ENCODE measurements around the gene ANK2.

Gene ANK2

DNA sequence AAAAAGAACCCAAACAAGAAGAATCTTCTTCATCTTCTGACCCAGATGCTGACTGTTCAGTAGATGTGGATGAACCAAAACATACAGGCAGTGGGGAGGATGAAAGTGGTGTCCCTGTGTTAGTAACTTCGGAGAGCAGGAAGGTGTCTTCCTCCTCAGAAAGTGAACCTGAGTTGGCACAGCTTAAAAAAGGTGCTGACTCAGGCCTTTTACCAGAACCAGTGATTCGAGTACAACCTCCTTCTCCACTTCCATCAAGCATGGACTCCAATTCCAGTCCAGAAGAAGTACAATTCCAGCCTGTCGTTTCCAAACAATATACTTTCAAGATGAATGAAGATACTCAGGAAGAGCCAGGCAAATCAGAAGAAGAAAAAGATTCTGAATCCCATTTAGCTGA lies 307.0 kb downstream of the ANK2 start:
- no peak overlapping the region for H3K27ac ChIP-seq (ENCODE audit: low read depth, low read length, severe bottlenecking)
- no peak overlapping the region for H3K4me3 ChIP-seq (ENCODE audit: extremely low read depth, insufficient read depth, low read length, poor library complexity, severe bottlenecking)
- 100% methylated on average over 1 of the region's 3 CpGs; no CpG with 5 or more reads in 1 of the 2 experiments for WGBS, 2 experiments (ENCODE audit: insufficient coverage in 2 of 2)
- H3K9me3 ChIP-seq (ENCODE audit: control insufficient read depth, low read length): no peaks in the 10 kb centered on the region
- peaks cover 13% of the 10 kb centered on the region for H3K36me3 ChIP-seq (ENCODE audit: control insufficient read depth, insufficient read depth, low read length)
- H3K4me1 ChIP-seq (ENCODE audit: control insufficient read depth, insufficient read depth, low read length, poor library complexity, severe bottlenecking): peaks cover 8% of the 10 kb centered on the region

DNA sequence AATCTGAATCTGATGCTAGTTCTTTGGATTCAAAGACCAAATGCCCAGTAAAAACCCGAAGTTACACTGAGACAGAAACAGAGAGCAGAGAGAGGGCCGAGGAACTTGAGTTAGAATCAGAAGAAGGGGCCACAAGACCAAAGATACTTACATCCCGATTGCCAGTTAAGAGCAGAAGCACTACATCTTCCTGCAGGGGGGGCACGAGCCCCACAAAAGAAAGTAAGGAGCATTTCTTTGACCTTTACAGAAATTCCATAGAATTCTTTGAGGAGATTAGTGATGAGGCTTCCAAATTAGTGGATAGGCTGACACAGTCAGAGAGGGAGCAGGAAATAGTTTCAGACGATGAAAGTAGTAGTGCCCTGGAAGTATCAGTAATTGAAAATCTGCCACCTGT lies 309.3 kb downstream of the ANK2 start:
- no peak overlapping the region for H3K27ac ChIP-seq (ENCODE audit: low read depth, low read length, severe bottlenecking)
- H3K9me3 ChIP-seq (ENCODE audit: control insufficient read depth, low read length): no peaks in the 10 kb centered on the region
- peaks cover 8% of the 10 kb centered on the region for H3K4me1 ChIP-seq (ENCODE audit: control insufficient read depth, insufficient read depth, low read length, poor library complexity, severe bottlenecking)
- no peak overlapping the region for H3K4me3 ChIP-seq (ENCODE audit: extremely low read depth, insufficient read depth, low read length, poor library complexity, severe bottlenecking)
- H3K36me3 ChIP-seq (ENCODE audit: control insufficient read depth, insufficient read depth, low read length): peaks cover 15% of the 10 kb centered on the region
- 82 to 84% methylated on average over 4 of the region's 5 CpGs for WGBS, 2 experiments (ENCODE audit: insufficient coverage in 2 of 2)

DNA sequence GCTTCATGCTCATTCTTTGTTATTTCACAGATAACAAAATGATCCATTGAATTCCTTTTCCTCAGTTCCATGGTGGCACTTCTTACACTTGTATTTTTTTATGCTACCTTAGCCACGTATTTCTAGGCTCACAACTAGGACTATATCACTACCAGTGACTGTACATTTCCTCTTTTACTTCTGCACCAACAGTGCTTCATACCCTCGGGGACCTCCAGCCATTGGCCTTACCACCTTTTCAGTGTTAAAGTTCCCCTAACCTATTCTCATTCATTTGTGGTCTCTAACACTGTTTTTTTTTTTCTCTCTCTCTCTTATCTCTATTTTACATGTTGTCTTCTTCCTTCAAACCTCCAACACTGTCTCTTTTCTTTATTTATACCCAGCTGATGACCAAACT lies 315.9 kb downstream of the ANK2 start:
- Histone ChIP-seq H3K27ac (ENCODE audit: low read depth, low read length, severe bottlenecking) (no peak overlapping the region), H3K9me3 (ENCODE audit: control insufficient read depth, low read length) (no peaks in the 10 kb centered on the region), H3K4me3 (ENCODE audit: extremely low read depth, insufficient read depth, low read length, poor library complexity, severe bottlenecking) (no peak overlapping the region), H3K36me3 (ENCODE audit: control insufficient read depth, insufficient read depth, low read length) (peaks cover 25% of the 10 kb centered on the region), H3K4me1 (ENCODE audit: control insufficient read depth, insufficient read depth, low read length, poor library complexity, severe bottlenecking) (no peaks in the 10 kb centered on the region)
- 84 to 100% methylated on average over 2 of the region's 2 CpGs for WGBS, 2 experiments (ENCODE audit: insufficient coverage in 2 of 2)

DNA sequence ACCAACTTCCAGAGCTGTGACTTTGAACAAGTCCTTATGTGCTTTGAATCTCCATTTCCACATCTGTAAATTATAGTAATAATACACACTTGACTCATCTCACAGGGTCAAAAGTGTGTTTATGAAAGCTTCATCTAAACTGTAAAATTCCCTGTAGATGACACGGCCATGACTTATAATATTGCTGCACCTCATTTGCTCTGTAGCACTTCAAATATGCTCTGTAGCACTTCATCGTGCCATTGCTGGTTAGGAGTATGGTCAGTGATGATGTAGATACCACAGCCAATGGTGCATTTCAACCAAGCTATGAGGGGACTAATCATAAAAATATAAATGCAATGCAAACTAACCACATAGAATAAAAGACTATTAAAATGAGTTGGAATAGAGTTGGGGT lies 318.6 kb downstream of the ANK2 start:
- H3K36me3 ChIP-seq (ENCODE audit: control insufficient read depth, insufficient read depth, low read length): peaks cover 35% of the 10 kb centered on the region
- no peak overlapping the region for H3K4me3 ChIP-seq (ENCODE audit: extremely low read depth, insufficient read depth, low read length, poor library complexity, severe bottlenecking)
- 88% methylated on average over 1 of the region's 2 CpGs; no CpG with 5 or more reads in 1 of the 2 experiments for WGBS, 2 experiments (ENCODE audit: insufficient coverage in 2 of 2)
- H3K4me1 ChIP-seq (ENCODE audit: control insufficient read depth, insufficient read depth, low read length, poor library complexity, severe bottlenecking): no peaks in the 10 kb centered on the region
- H3K9me3 ChIP-seq (ENCODE audit: control insufficient read depth, low read length): no peaks in the 10 kb centered on the region
- H3K27ac ChIP-seq (ENCODE audit: low read depth, low read length, severe bottlenecking): no peak overlapping the region

DNA sequence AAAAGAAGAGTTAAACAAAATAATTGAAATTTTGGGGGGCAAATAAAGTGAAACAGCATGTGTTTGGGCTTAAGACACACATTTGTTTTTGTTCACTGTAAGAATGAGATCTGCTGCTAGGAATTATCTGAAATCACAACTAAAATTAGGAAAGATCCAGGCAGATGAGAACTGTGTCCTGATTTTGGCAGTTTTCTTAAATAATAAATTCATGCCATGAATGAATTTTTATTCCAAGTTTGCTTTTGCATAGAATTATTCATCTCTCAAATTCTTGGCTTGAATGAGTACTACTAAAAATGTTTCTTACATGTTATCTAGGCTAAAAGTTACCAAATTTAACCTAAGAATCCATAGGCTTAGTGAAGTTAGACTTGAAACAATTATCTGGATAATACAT lies 321.7 kb downstream of the ANK2 start:
- Histone ChIP-seq H3K36me3 (ENCODE audit: control insufficient read depth, insufficient read depth, low read length) (peaks cover 29% of the 10 kb centered on the region), H3K9me3 (ENCODE audit: control insufficient read depth, low read length) (no peaks in the 10 kb centered on the region), H3K4me3 (ENCODE audit: extremely low read depth, insufficient read depth, low read length, poor library complexity, severe bottlenecking) (no peak overlapping the region), H3K27ac (ENCODE audit: low read depth, low read length, severe bottlenecking) (no peak overlapping the region), H3K4me1 (ENCODE audit: control insufficient read depth, insufficient read depth, low read length, poor library complexity, severe bottlenecking) (no peaks in the 10 kb centered on the region)

DNA sequence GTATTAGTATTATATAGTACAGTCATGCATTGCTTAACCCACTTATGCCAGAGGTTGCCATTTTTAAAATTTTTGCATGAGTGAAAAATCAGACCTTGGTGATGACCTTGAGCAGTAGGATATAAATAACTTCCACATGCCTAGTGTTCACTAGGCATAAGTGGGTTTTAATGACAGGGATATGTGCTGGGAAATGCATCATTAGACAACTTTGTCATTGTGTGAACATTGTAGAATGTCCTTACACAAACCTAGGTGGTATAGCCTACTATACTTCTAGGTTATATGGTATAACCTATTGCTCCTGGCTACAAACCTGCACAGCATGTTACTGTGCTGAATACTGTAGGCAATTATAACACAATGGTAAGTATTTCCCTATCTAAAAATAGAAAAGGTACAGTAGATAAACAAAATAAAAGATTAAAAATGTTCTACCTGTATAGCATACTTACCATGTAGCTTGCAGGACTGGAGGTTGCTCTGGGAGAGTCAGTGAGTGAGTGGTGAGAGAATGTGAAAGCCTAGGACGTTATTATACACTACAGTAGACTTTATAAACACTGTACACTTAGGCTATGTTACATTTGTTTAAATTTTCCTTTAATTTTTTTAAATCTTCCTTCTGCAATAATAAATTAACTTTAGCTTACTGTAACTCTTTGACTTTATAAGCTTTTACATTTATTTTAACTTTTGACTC lies 326.7 kb downstream of the ANK2 start:
- H3K4me1 ChIP-seq (ENCODE audit: control insufficient read depth, insufficient read depth, low read length, poor library complexity, severe bottlenecking): no peaks in the 10 kb centered on the region
- no peak overlapping the region for H3K4me3 ChIP-seq (ENCODE audit: extremely low read depth, insufficient read depth, low read length, poor library complexity, severe bottlenecking)
- WGBS, 2 experiments (ENCODE audit: insufficient coverage in 2 of 2): no CpG with 5 or more reads among the region's 1 CpG
- H3K9me3 ChIP-seq (ENCODE audit: control insufficient read depth, low read length): no peaks in the 10 kb centered on the region
- H3K36me3 ChIP-seq (ENCODE audit: control insufficient read depth, insufficient read depth, low read length): peaks cover 14% of the 10 kb centered on the region
- no peak overlapping the region for H3K27ac ChIP-seq (ENCODE audit: low read depth, low read length, severe bottlenecking)

DNA sequence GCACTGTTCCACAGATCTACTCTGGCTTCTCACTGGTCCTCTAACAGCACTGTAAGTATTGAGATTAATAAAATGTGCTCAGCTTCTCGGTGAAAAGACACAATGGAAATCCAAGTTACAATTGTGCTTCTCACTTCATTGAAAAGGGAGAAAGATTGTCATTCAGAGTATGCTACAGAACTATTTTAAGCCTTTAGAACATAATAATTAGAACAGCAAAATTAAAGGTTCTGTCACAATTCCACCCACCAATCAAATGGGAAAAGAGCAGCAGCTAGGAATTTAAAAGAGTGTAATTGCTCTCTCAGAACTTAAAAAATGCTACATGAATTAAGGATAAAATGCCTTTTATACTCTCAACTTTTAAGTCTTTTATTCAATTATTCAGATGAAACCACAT lies 329.4 kb downstream of the ANK2 start:
- WGBS, 2 experiments (ENCODE audit: insufficient coverage in 2 of 2): no CpG with 5 or more reads among the region's 1 CpG
- Histone ChIP-seq H3K9me3 (ENCODE audit: control insufficient read depth, low read length) (no peaks in the 10 kb centered on the region), H3K4me3 (ENCODE audit: extremely low read depth, insufficient read depth, low read length, poor library complexity, severe bottlenecking) (no peak overlapping the region), H3K36me3 (ENCODE audit: control insufficient read depth, insufficient read depth, low read length) (peaks cover 11% of the 10 kb centered on the region), H3K4me1 (ENCODE audit: control insufficient read depth, insufficient read depth, low read length, poor library complexity, severe bottlenecking) (peaks cover 7% of the 10 kb centered on the region), H3K27ac (ENCODE audit: low read depth, low read length, severe bottlenecking) (no peak overlapping the region)

DNA sequence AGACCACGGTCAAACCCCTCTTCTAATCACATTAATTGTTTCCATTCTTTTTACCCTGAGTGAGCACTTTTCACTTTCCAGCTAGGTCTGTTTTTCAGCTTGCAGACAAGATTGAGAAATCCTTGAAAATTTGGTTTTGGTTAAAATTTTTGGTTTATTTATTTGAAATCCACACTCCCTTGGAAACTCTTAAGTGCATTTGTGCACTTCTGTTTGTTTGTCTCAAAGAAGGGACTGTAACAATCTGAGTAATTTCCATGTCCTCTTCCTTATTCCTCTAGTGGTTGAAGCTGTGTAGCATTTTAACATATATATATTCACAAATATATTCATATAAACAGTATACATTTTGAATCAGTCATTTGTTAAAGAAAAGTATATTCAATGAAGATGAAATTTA lies 333.3 kb downstream of the ANK2 start:
- Histone ChIP-seq H3K4me1 (ENCODE audit: control insufficient read depth, insufficient read depth, low read length, poor library complexity, severe bottlenecking) (peaks cover 7% of the 10 kb centered on the region), H3K9me3 (ENCODE audit: control insufficient read depth, low read length) (no peaks in the 10 kb centered on the region), H3K4me3 (ENCODE audit: extremely low read depth, insufficient read depth, low read length, poor library complexity, severe bottlenecking) (no peak overlapping the region), H3K27ac (ENCODE audit: low read depth, low read length, severe bottlenecking) (peak overlapping the region; percentile 76), H3K36me3 (ENCODE audit: control insufficient read depth, insufficient read depth, low read length) (peaks cover 19% of the 10 kb centered on the region)
- WGBS, 2 experiments (ENCODE audit: insufficient coverage in 2 of 2): 100% methylated on average over 1 of the region's 1 CpG; no CpG with 5 or more reads in 1 of the 2 experiments

DNA sequence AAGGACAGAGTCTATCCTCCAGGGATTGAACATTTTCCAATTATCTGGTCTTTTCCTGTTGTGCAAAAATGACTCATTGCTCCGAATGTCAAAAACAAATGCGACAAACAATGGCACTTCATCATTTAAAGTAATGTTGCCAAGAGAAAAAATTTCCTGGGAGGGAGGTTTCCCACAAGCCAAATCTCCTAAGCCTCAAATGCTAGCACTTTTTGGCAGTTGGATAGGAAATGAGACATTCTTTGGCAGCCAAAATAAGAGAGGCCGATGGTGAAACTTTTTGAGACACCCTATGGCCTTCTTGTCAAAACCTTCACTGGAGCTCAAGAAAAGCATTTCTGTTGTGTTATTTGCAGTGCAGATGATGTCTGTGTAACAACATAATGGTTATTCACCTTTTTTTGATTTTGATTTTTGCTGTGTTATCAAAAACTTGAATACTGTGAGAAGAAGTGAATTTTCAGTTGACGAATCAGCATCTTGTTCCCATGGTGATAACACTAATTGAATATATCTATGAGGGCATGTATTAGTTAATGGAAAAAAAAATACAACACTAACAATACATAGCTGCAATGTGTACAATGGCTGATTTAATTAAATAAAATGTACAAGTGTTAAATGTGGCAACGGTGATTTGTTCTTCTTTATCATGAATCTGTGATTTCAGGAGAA lies 333.8 kb downstream of the ANK2 start:
- 96 to 100% methylated on average over 1 to 4 of the region's 5 CpGs for WGBS, 2 experiments (ENCODE audit: insufficient coverage in 2 of 2)
- no peaks in the 10 kb centered on the region for H3K9me3 ChIP-seq (ENCODE audit: control insufficient read depth, low read length)
- H3K4me3 ChIP-seq (ENCODE audit: extremely low read depth, insufficient read depth, low read length, poor library complexity, severe bottlenecking): no peak overlapping the region

DNA sequence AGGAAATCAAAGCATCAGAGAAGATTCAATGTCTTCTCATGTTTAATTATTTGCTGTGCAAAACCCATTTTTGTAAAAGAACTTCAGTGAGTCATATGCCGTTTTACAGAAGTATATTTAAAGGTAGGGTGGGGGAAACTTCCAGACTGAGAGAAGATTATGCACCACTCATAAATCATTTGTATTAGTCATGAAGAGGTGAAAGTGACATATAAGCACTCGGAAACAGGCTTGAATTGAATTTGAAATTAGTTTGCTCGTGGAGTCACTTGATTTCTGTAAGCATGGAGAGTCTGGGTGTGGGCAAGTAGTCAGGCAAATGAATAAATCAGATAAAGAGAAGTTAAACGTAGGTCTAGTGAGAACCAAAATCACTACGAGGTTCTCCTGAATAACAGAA lies 335.1 kb downstream of the ANK2 start:
- H3K4me1 ChIP-seq (ENCODE audit: control insufficient read depth, insufficient read depth, low read length, poor library complexity, severe bottlenecking): peaks cover 7% of the 10 kb centered on the region
- no peaks in the 10 kb centered on the region for H3K9me3 ChIP-seq (ENCODE audit: control insufficient read depth, low read length)
- peak overlapping the region; percentile 32 for H3K27ac ChIP-seq (ENCODE audit: low read depth, low read length, severe bottlenecking)
- H3K4me3 ChIP-seq (ENCODE audit: extremely low read depth, insufficient read depth, low read length, poor library complexity, severe bottlenecking): no peak overlapping the region
- WGBS, 2 experiments (ENCODE audit: insufficient coverage in 2 of 2): 84 to 98% methylated on average over 3 to 4 of the region's 5 CpGs
- peaks cover 15% of the 10 kb centered on the region for H3K36me3 ChIP-seq (ENCODE audit: control insufficient read depth, insufficient read depth, low read length)

More for the DNA sequence above, 333.8 kb downstream of the ANK2 start:
- H3K27ac ChIP-seq (ENCODE audit: low read depth, low read length, severe bottlenecking): peak overlapping the region; percentile 76
- peaks cover 19% of the 10 kb centered on the region for H3K36me3 ChIP-seq (ENCODE audit: control insufficient read depth, insufficient read depth, low read length)
- peaks cover 7% of the 10 kb centered on the region for H3K4me1 ChIP-seq (ENCODE audit: control insufficient read depth, insufficient read depth, low read length, poor library complexity, severe bottlenecking)

DNA sequence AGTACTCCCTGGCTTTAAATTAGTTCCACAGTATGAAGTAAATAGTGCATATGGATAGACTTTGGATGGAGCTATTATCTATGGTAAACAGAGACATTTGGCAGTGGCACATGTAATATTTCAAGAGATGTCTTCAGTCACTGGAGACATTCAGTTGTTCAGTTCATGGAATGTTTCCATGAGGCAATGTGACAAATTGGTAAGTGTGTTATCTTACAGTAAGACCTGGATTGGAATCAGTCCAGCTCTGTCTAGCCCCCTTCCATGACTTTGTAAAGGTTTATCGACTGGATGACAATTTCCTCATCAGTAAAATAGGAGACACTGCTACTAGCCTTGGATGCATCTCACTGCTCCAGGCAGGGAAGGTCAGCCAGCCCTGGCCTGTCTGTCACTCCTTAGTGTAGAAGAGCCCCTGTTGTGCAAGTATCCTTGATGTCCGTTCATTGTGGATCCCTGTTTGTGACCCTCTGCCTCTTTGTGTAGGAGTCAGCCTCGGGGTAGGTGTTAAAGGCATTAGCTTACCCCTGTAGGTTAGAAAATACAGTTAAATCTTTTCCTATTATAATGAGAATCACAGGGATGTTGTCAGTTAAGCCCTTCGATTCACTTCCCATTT lies 335.9 kb downstream of the ANK2 start:
- H3K27ac ChIP-seq (ENCODE audit: low read depth, low read length, severe bottlenecking): no peak overlapping the region
- no peaks in the 10 kb centered on the region for H3K9me3 ChIP-seq (ENCODE audit: control insufficient read depth, low read length)
- H3K4me3 ChIP-seq (ENCODE audit: extremely low read depth, insufficient read depth, low read length, poor library complexity, severe bottlenecking): no peak overlapping the region
- H3K36me3 ChIP-seq (ENCODE audit: control insufficient read depth, insufficient read depth, low read length): peaks cover 15% of the 10 kb centered on the region
- peaks cover 7% of the 10 kb centered on the region for H3K4me1 ChIP-seq (ENCODE audit: control insufficient read depth, insufficient read depth, low read length, poor library complexity, severe bottlenecking)
- 100% methylated on average over 1 of the region's 4 CpGs; no CpG with 5 or more reads in 1 of the 2 experiments for WGBS, 2 experiments (ENCODE audit: insufficient coverage in 2 of 2)

Data from mesodermal cell (in vitro differentiated cells).